Cardiac muscle cell (in vitro differentiated cells and primary cell): ENCODE data around the gene SLC12A7. TPM values are rescaled to one million over a fixed set of nuclear protein-coding genes. Genes with fewer than 3 reads are reported as not detected.

Source experiments
- DNase-seq, 2 donors: peaks; one replicate each; pipeline versions ENCODE4 v3.0.0 to v3.0.0-alpha.2; 2010 to 2017; ENCODE audit warnings: low read depth in 1 of 2, low spot score in 1 of 2
- H3K27ac ChIP-seq: fragments of 200-600 bp; sonication (generic); 2 replicates; pipeline ENCODE4 v1.5.1; 2016
- H3K27me3 ChIP-seq: fragments of 200-600 bp; sonication (generic); 2 replicates; pipeline ENCODE4 v1.6.0; 2016; ENCODE audit warnings: control low read depth
- H3K36me3 ChIP-seq: fragments of 200-600 bp; sonication (generic); 2 replicates; pipeline ENCODE4 v1.5.1; 2016; ENCODE audit warnings: control low read depth
- H3K4me1 ChIP-seq: fragments of 200-600 bp; sonication (generic); 2 replicates; pipeline ENCODE4 v1.8.1; 2017; ENCODE audit warnings: low read depth, mild to moderate bottlenecking, mixed run types
- H3K4me3 ChIP-seq: fragments of 200-600 bp; sonication (generic); 2 replicates; pipeline ENCODE4 v1.5.1; 2016; ENCODE audit warnings: mild to moderate bottlenecking
- H3K9me3 ChIP-seq: fragments of 200-600 bp; sonication (generic); 2 replicates; pipeline ENCODE4 v1.5.1; 2017; ENCODE audit warnings: low read depth, mild to moderate bottlenecking, control low read depth
- polyA plus RNA-seq: library from polyadenylated mRNA; unstranded; fragments of >200 nt; fragmentation: Nextera tagmentation; extraction: Ambion mirVana; gene quantifications from 2 replicates; pipeline ENCODE4 v1.2.1, GENCODE V29; 2016
- total RNA-seq: library from RNA; depleted of rRNA; stranded (reverse); fragments of >200 nt; gene quantifications from 2 replicates; pipeline ENCODE4 v1.2.3, GENCODE V29; 2016
- TF ChIP-seq, protein P1 (sequence below): IDR thresholded peaks from 2 replicates; pipeline ENCODE4 v1.5.1; 2012; ENCODE audit warnings: low read depth, mild to moderate bottlenecking, low read length

Gene SLC12A7
- total and polyA plus RNA-seq, 2 experiments from 2014 or later: 14.1 to 29.9 TPM

DNA sequence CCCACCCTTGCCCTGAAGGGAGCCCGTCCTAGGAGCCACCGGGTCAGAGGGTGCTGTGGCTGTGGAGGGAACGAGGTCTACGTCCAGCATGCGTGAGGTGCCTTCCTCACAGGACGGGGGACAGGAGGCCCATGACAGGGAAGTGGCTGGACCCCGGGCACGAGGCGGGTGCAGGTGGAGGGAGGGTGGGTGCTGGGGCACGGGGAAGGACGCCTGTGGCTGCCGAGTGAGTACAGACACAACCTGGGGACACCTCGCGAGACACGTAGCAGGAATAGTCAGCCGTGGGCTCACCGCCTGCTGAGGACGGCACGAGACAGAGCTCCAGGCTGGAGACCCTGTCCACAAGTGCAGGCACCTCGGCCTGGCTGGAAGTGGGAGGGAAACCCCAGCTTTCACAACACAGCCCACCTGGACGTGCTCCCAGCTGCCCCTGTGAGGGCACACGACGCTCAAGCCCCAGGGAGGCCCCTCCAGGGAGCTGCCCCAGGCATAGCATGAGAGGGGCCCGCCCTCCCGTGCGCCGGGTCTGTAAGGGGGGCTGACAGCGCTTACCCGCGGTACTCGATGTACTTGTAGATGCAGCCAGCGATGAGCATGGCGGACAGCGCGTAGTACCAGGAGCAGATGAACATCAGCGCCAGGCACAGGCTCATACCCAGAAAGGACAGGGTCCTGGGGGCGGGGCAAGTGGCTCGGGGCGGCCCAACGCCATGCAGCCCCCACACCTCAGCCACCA lies 36.9 kb downstream of the SLC12A7 start:
- Histone ChIP-seq H3K4me3 (no peak overlapping the region), H3K9me3 (no peaks in the 10 kb centered on the region), H3K36me3 (peaks cover 6% of the 10 kb centered on the region), H3K27ac (no peak overlapping the region), H3K27me3 (no peaks in the 10 kb centered on the region), H3K4me1 (no peaks in the 10 kb centered on the region)
- no peak for DNase-seq
- TF ChIP-seq, protein P1, sequence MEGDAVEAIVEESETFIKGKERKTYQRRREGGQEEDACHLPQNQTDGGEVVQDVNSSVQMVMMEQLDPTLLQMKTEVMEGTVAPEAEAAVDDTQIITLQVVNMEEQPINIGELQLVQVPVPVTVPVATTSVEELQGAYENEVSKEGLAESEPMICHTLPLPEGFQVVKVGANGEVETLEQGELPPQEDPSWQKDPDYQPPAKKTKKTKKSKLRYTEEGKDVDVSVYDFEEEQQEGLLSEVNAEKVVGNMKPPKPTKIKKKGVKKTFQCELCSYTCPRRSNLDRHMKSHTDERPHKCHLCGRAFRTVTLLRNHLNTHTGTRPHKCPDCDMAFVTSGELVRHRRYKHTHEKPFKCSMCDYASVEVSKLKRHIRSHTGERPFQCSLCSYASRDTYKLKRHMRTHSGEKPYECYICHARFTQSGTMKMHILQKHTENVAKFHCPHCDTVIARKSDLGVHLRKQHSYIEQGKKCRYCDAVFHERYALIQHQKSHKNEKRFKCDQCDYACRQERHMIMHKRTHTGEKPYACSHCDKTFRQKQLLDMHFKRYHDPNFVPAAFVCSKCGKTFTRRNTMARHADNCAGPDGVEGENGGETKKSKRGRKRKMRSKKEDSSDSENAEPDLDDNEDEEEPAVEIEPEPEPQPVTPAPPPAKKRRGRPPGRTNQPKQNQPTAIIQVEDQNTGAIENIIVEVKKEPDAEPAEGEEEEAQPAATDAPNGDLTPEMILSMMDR: no peak

GRCh38 chr5:1074226-1074625 lies 37.6 kb downstream of the SLC12A7 start:
- peaks cover 6% of the 10 kb centered on the region for H3K36me3 ChIP-seq
- no peaks in the 10 kb centered on the region for H3K4me1 ChIP-seq
- H3K9me3 ChIP-seq: no peaks in the 10 kb centered on the region
- TF ChIP-seq, protein P1: no peak
- DNase-seq: no peak
- no peak overlapping the region for H3K27ac ChIP-seq
- no peaks in the 10 kb centered on the region for H3K27me3 ChIP-seq
- H3K4me3 ChIP-seq: no peak overlapping the region

DNA sequence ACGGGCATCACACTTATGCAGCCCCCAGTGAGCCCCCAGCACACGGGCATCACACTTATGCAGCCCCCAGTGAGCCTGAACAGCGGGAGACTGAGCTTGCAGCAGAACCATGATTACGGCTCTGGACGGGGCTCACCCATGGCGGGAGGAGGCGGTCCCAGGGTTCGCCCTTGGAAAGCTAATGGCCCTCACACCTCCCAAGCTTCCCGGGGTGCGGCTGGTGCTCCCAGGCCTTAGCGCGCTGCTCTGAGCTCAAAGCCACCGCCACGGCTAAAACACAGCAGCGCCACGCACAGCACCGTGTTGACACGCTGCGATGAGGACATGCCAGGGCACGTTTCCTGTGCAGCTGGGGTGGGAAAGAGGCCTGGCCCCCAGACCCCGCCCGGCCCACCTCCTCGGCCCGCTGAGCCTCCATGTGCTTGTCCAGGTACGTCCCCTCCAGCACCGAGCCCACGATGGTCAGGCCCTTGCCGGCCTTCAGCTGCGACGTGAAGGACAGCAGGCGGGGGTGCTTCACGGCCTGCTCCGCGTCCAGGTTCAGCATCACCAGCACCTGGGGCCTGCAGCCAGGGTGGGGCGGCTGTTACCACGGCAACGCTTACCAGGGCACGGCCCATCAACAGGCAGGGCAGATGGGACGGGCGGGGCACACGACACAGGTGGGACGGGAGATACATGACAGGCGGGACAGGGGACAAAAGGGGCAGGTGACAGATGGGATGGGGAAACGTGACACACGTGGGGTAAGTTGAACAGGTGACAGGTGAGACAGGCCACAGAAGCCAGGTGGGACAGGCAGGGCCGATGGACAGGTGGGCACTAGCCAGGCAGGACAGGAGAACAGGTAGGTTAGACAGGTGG lies 38.4 kb downstream of the SLC12A7 start:
- DNase-seq: no peak
- Histone ChIP-seq H3K9me3 (no peaks in the 10 kb centered on the region), H3K4me1 (no peaks in the 10 kb centered on the region), H3K4me3 (no peak overlapping the region), H3K27me3 (no peaks in the 10 kb centered on the region), H3K27ac (no peak overlapping the region), H3K36me3 (peaks cover 6% of the 10 kb centered on the region)
- TF ChIP-seq, protein P1: no peak

GRCh38 chr5:1069720-1070088 lies 42.2 kb downstream of the SLC12A7 start:
- no peaks in the 10 kb centered on the region for H3K27me3 ChIP-seq
- H3K27ac ChIP-seq: no peak overlapping the region
- peaks cover 4% of the 10 kb centered on the region for H3K36me3 ChIP-seq
- no peaks in the 10 kb centered on the region for H3K9me3 ChIP-seq
- no peak overlapping the region for H3K4me3 ChIP-seq
- H3K4me1 ChIP-seq: no peaks in the 10 kb centered on the region
- no peak for DNase-seq
- TF ChIP-seq, protein P1: no peak

- Histone ChIP-seq H3K4me1 (no peaks in the 10 kb centered on the region), H3K9me3 (no peaks in the 10 kb centered on the region), H3K27ac (no peak overlapping the region), H3K27me3 (no peaks in the 10 kb centered on the region), H3K4me3 (no peak overlapping the region), H3K36me3 (peaks cover 4% of the 10 kb centered on the region)
- DNase-seq: no peak
- TF ChIP-seq, protein P1: no peak
These were observed 42.8 kb downstream of the SLC12A7 start for GRCh38 chr5:1068895-1069719.
